ENCODE results near the gene ERN2. TPM values are rescaled to one million over a fixed set of nuclear protein-coding genes. Genes with fewer than 3 reads are reported as not detected.

The ERN2 gene
- total RNA-seq, 1 experiment from 2014 or later, result 0.47 TPM

DNA sequence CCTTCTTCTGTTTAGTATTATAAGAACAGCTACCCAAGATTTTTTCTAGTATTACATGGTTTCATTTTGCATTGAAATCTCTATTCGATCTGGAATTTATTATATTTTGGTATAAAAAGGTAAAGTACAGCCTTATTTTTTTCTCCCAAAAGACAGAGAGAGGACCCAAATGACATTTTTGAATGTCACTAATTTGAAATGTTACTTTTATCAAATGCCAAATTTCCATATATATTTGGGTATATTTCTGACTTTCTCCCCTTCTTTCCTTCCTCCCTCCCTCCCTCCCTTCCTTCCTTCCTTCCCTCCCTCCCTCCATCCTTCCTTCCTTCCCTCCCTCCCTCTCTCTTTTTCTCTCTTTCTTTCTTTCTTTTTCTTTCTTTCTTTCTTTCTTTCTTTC lies 35.6 kb upstream of the ERN2 start:
- Histone ChIP-seq H3K36me3 (ENCODE audit: control insufficient read depth in 1 of 2, insufficient read depth in 2 of 2, low read length in 2 of 2) (no peaks in the 10 kb centered on the region), H4K20me1 (ENCODE audit: insufficient read depth) (no peaks in the 10 kb centered on the region), H3K4me1 (ENCODE audit: control insufficient read depth in 1 of 2, insufficient read depth in 2 of 2, low read length in 2 of 2) (no peaks in the 10 kb centered on the region), H3K4me3 (replicated peaks in 1 of 2; ENCODE audit: low read depth in 1 of 2, low read length in 2 of 2) (no peak overlapping the region), H3K27ac (ENCODE audit: low read depth, low read length) (no peak overlapping the region), H3K27me3 (ENCODE audit: insufficient read depth, low read length) (peaks cover 12% of the 10 kb centered on the region; the same call in 1 of the 2 replicates), H3K79me2 (ENCODE audit: insufficient read depth, low read length) (no peaks in the 10 kb centered on the region), H3K9ac (ENCODE audit: low read length) (no peak overlapping the region), H3K4me2 (ENCODE audit: low read length) (no peak overlapping the region), H2AFZ (ENCODE audit: low read depth, low read length, poor library complexity, severe bottlenecking) (no peak overlapping the region), H3K9me3 (ENCODE audit: control insufficient read depth in 1 of 2, insufficient read depth in 1 of 2, low read depth in 1 of 2, low read length in 2 of 2) (no peaks in the 10 kb centered on the region), H3K9me2 (ENCODE audit: insufficient read depth) (no peaks in the 10 kb centered on the region)
- ATAC-seq, result no peak
- CTCF ChIA-PET, result no interaction called here
- no peak for TF ChIP-seq SP1 (IDR thresholded peaks at IDR 0.05; ENCODE audit: low read depth)
- TF ChIP-seq EZH2 (IDR thresholded peaks at IDR 0.05), result no peak
- TF ChIP-seq, protein P1, sequence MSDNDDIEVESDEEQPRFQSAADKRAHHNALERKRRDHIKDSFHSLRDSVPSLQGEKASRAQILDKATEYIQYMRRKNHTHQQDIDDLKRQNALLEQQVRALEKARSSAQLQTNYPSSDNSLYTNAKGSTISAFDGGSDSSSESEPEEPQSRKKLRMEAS (IDR thresholded peaks at IDR 0.05), result no peak
- TF ChIP-seq EZH2phosphoT487 (IDR thresholded peaks at IDR 0.05; ENCODE audit: borderline replicate concordance), result no peak
- TF ChIP-seq ELF1 (IDR thresholded peaks at IDR 0.05; ENCODE audit: borderline replicate concordance, low read depth), result no peak
- TF ChIP-seq, protein P2, sequence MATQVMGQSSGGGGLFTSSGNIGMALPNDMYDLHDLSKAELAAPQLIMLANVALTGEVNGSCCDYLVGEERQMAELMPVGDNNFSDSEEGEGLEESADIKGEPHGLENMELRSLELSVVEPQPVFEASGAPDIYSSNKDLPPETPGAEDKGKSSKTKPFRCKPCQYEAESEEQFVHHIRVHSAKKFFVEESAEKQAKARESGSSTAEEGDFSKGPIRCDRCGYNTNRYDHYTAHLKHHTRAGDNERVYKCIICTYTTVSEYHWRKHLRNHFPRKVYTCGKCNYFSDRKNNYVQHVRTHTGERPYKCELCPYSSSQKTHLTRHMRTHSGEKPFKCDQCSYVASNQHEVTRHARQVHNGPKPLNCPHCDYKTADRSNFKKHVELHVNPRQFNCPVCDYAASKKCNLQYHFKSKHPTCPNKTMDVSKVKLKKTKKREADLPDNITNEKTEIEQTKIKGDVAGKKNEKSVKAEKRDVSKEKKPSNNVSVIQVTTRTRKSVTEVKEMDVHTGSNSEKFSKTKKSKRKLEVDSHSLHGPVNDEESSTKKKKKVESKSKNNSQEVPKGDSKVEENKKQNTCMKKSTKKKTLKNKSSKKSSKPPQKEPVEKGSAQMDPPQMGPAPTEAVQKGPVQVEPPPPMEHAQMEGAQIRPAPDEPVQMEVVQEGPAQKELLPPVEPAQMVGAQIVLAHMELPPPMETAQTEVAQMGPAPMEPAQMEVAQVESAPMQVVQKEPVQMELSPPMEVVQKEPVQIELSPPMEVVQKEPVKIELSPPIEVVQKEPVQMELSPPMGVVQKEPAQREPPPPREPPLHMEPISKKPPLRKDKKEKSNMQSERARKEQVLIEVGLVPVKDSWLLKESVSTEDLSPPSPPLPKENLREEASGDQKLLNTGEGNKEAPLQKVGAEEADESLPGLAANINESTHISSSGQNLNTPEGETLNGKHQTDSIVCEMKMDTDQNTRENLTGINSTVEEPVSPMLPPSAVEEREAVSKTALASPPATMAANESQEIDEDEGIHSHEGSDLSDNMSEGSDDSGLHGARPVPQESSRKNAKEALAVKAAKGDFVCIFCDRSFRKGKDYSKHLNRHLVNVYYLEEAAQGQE (IDR thresholded peaks at IDR 0.05; ENCODE audit: low read depth), result no peak
- no peak for TF ChIP-seq ZFX (IDR thresholded peaks at IDR 0.05)
- TF ChIP-seq SIN3A (IDR thresholded peaks at IDR 0.05; ENCODE audit: low read depth), result no peak
- no peak for TF ChIP-seq JUND (IDR thresholded peaks at IDR 0.05)
- no peak for TF ChIP-seq ZNF274 (IDR thresholded peaks at IDR 0.05; ENCODE audit: low read depth, low read length)
- no peak for TF ChIP-seq CEBPB (IDR thresholded peaks at IDR 0.05; ENCODE audit: low read depth)
- no peak for TF ChIP-seq POLR2A (IDR thresholded peaks at IDR 0.05; ENCODE audit: borderline replicate concordance, extremely low read depth, insufficient read depth, insufficient read length)
- DNase-seq (ENCODE audit: low read depth, low spot score), result no peak
- POLR2A ChIA-PET, result no interaction called here
- no TSS peak for BruUV-seq (replicated peaks)
- RAD21 ChIA-PET (ENCODE audit: low non-redundant PET in 1 of 2, low total read pairs in 2 of 2, uncharacterized antibody in 2 of 2, unreplicated experiment in 2 of 2), result no interaction called here
- intact Hi-C loops (cut with micrococcal nuclease), result no loop called here
